HCT116 (cell line): ENCODE measurements around the gene UFSP2.

Experiments used
- CEBPB ChIP-seq: IDR thresholded peaks from 2 replicates; pipeline ENCODE4 v1.6.1; 2012; ENCODE audit warnings: low read depth
- ELF1 ChIP-seq: IDR thresholded peaks from 2 replicates; pipeline ENCODE4 v1.6.1; 2012; ENCODE audit warnings: low read depth, borderline replicate concordance
- EZH2 ChIP-seq: fragments of 200-600 bp; sonication (generic); IDR thresholded peaks from 2 replicates; pipeline ENCODE4 v1.6.1; 2017; ENCODE audit warnings: antibody characterized with exemption, mixed run types
- EZH2phosphoT487 ChIP-seq: fragments of 200-600 bp; IDR thresholded peaks from 2 replicates; pipeline ENCODE4 v1.6.1; 2018; ENCODE audit warnings: antibody characterized with exemption, borderline replicate concordance
- POLR2A ChIP-seq: IDR thresholded peaks from 2 replicates; pipeline ENCODE4 v1.7.0; 2011; ENCODE audit warnings: borderline replicate concordance; ENCODE audit not compliant: insufficient read depth, insufficient read length; ENCODE audit errors: extremely low read depth
- POLR2AphosphoS5 ChIP-seq: IDR thresholded peaks from 2 replicates; pipeline ENCODE4 v1.6.1; 2011; ENCODE audit warnings: mild to moderate bottlenecking, low read depth, low read length, moderate library complexity
- SIN3A ChIP-seq: IDR thresholded peaks from 2 replicates; pipeline ENCODE4 v1.6.1; 2012; ENCODE audit warnings: low read depth
- TCF7L2 ChIP-seq: IDR thresholded peaks from 2 replicates; pipeline ENCODE4 v1.7.0; 2011; ENCODE audit warnings: borderline replicate concordance, inconsistent platforms; ENCODE audit not compliant: insufficient read depth, insufficient read length; ENCODE audit errors: extremely low read depth
- TF ChIP-seq, protein P1 (sequence below), 3 experiments: fragments of 200-600 bp in 1 of 3; sonication (generic) in 1 of 3; IDR thresholded peaks in 2 of 3; conservative IDR thresholded peaks in 1 of 3; 2 replicates each; pipeline ENCODE4 v1.5.1; 2012 to 2017; ENCODE audit warnings: low read depth in 2 of 3, low read length in 2 of 3, antibody characterized with exemption in 1 of 3, borderline replicate concordance in 1 of 3, control low read depth in 1 of 3, mild to moderate bottlenecking in 1 of 3, mixed read lengths in 1 of 3, mixed run types in 1 of 3, moderate library complexity in 1 of 3; ENCODE audit not compliant: insufficient read depth in 1 of 3
- TF ChIP-seq, protein P2 (sequence below): IDR thresholded peaks from 2 replicates; pipeline ENCODE4 v1.6.1; 2012
- TF ChIP-seq, protein P3 (sequence below): IDR thresholded peaks from 2 replicates; pipeline ENCODE4 v1.6.1; 2012; ENCODE audit warnings: low read depth
- TF ChIP-seq, protein P4 (sequence below): IDR thresholded peaks from 2 replicates; pipeline ENCODE4 v1.6.1; 2012
- TF ChIP-seq, protein P5 (sequence below): IDR thresholded peaks from 2 replicates; pipeline ENCODE4 v1.6.1; 2011; ENCODE audit warnings: mild to moderate bottlenecking, low read length, moderate library complexity; ENCODE audit not compliant: insufficient replicate concordance; ENCODE audit errors: extremely low read depth

DNA sequence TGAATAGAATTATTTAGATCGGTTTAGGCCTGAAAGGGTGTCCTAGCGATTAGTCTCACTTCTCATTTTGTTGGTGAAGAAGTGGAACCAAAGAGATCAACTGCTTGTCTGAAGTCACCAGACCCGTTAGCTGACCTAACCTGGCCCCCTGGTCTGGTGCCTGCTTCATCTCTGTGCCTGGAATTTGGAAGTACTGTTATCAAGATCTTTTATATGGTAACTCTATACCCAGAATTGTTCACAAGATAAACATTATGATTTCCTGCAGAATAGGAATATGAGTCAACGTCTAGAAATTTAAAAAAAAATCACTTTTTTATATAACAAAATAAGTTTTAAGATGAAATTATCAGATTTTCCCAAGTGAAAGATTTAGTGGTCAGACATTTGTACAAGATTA lies 67.2 kb downstream of the UFSP2 start:
- no peak for TF ChIP-seq EZH2phosphoT487
- TF ChIP-seq, protein P1, sequence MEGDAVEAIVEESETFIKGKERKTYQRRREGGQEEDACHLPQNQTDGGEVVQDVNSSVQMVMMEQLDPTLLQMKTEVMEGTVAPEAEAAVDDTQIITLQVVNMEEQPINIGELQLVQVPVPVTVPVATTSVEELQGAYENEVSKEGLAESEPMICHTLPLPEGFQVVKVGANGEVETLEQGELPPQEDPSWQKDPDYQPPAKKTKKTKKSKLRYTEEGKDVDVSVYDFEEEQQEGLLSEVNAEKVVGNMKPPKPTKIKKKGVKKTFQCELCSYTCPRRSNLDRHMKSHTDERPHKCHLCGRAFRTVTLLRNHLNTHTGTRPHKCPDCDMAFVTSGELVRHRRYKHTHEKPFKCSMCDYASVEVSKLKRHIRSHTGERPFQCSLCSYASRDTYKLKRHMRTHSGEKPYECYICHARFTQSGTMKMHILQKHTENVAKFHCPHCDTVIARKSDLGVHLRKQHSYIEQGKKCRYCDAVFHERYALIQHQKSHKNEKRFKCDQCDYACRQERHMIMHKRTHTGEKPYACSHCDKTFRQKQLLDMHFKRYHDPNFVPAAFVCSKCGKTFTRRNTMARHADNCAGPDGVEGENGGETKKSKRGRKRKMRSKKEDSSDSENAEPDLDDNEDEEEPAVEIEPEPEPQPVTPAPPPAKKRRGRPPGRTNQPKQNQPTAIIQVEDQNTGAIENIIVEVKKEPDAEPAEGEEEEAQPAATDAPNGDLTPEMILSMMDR (IDR thresholded peaks at IDR 0.05 in 2 of 3, conservative IDR thresholded peaks at IDR 0.05 in 1 of 3; ENCODE audit: borderline replicate concordance in 1 of 3, insufficient read depth in 1 of 3, low read depth in 2 of 3, low read length in 2 of 3): no peak
- no peak for TF ChIP-seq POLR2AphosphoS5
- no peak for TF ChIP-seq EZH2
- no peak for TF ChIP-seq POLR2A
- TF ChIP-seq CEBPB: no peak
- TF ChIP-seq, protein P2, sequence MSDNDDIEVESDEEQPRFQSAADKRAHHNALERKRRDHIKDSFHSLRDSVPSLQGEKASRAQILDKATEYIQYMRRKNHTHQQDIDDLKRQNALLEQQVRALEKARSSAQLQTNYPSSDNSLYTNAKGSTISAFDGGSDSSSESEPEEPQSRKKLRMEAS: no peak
- no peak for TF ChIP-seq SIN3A
- TF ChIP-seq TCF7L2: no peak
- TF ChIP-seq, protein P3, sequence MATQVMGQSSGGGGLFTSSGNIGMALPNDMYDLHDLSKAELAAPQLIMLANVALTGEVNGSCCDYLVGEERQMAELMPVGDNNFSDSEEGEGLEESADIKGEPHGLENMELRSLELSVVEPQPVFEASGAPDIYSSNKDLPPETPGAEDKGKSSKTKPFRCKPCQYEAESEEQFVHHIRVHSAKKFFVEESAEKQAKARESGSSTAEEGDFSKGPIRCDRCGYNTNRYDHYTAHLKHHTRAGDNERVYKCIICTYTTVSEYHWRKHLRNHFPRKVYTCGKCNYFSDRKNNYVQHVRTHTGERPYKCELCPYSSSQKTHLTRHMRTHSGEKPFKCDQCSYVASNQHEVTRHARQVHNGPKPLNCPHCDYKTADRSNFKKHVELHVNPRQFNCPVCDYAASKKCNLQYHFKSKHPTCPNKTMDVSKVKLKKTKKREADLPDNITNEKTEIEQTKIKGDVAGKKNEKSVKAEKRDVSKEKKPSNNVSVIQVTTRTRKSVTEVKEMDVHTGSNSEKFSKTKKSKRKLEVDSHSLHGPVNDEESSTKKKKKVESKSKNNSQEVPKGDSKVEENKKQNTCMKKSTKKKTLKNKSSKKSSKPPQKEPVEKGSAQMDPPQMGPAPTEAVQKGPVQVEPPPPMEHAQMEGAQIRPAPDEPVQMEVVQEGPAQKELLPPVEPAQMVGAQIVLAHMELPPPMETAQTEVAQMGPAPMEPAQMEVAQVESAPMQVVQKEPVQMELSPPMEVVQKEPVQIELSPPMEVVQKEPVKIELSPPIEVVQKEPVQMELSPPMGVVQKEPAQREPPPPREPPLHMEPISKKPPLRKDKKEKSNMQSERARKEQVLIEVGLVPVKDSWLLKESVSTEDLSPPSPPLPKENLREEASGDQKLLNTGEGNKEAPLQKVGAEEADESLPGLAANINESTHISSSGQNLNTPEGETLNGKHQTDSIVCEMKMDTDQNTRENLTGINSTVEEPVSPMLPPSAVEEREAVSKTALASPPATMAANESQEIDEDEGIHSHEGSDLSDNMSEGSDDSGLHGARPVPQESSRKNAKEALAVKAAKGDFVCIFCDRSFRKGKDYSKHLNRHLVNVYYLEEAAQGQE: no peak
- no peak for TF ChIP-seq ELF1
- TF ChIP-seq, protein P4, sequence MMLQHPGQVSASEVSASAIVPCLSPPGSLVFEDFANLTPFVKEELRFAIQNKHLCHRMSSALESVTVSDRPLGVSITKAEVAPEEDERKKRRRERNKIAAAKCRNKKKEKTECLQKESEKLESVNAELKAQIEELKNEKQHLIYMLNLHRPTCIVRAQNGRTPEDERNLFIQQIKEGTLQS: no peak
- TF ChIP-seq, protein P5, sequence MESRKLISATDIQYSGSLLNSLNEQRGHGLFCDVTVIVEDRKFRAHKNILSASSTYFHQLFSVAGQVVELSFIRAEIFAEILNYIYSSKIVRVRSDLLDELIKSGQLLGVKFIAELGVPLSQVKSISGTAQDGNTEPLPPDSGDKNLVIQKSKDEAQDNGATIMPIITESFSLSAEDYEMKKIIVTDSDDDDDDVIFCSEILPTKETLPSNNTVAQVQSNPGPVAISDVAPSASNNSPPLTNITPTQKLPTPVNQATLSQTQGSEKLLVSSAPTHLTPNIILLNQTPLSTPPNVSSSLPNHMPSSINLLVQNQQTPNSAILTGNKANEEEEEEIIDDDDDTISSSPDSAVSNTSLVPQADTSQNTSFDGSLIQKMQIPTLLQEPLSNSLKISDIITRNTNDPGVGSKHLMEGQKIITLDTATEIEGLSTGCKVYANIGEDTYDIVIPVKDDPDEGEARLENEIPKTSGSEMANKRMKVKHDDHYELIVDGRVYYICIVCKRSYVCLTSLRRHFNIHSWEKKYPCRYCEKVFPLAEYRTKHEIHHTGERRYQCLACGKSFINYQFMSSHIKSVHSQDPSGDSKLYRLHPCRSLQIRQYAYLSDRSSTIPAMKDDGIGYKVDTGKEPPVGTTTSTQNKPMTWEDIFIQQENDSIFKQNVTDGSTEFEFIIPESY: no peak
